ENCODE measurements around the gene PCGF2.

GRCh38 chr17:38746849-38747462 is 1.2 kb downstream of the PCGF2 start:
- no peak for TF ChIP-seq POLR2AphosphoS5 (IDR thresholded peaks at IDR 0.05)
- TF ChIP-seq EP300 (IDR thresholded peaks at IDR 0.05), result no peak
